NCI-H2196 (cell line): ENCODE data around the gene VGLL4.
"Not testable (repeated sequence)": the region's sequence is repeated elsewhere in the genome, so short reads cannot be mapped to it uniquely, and the experiment has no call there.

Experiments
- DNase-seq: peaks from one replicate; lab custom pipeline; 2025; ENCODE audit not compliant: unreplicated experiment; lab: John Stamatoyannopoulos, UW

VGLL4 gene

DNA sequence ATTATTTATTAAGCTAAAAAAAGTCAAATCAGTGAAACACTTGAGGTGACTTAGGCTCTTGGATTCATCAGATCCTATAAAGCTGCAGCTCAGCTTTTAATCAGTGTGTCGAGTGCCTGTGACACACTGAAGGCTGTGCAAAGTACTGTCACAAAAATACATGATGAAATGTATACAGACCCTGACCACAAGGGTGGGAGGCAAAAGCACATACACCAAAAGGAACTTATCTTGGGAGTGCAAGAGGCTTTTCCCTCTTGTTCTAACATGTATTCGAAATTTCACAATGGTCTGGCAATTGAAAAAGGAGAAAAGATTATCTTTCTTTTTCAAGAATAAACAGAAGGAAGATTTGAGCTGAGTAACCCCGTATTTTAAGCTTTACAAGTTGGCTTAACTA, 35.9 kb downstream of the VGLL4 start:
- no peak for DNase-seq

DNA sequence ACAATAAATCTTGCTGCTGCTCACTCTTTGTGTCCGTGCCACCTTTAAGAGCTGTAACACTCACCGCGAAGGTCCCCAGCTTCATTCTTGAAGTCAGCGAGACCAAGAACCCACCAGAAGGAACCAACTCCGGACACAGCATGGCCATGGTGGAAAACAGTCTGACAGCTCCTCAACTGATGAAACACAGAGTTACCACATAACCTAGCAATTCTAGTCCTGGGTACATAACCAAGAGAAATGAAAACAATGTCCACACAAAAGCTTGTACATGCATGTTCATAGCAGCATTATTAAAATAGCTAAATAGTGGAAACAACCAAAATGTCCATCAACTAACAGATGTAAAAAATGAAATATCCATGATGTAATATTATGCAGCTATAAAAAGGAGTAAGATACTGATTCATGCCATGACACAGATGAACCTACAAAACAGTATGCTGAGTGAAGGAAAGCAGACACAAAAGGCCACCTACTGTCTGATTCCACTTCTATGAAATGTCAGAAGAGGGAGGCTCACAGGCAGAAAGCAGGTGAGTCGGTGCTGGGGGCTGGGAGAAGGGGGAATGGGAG, 36.8 kb downstream of the VGLL4 start:
- DNase-seq: no peak

DNA sequence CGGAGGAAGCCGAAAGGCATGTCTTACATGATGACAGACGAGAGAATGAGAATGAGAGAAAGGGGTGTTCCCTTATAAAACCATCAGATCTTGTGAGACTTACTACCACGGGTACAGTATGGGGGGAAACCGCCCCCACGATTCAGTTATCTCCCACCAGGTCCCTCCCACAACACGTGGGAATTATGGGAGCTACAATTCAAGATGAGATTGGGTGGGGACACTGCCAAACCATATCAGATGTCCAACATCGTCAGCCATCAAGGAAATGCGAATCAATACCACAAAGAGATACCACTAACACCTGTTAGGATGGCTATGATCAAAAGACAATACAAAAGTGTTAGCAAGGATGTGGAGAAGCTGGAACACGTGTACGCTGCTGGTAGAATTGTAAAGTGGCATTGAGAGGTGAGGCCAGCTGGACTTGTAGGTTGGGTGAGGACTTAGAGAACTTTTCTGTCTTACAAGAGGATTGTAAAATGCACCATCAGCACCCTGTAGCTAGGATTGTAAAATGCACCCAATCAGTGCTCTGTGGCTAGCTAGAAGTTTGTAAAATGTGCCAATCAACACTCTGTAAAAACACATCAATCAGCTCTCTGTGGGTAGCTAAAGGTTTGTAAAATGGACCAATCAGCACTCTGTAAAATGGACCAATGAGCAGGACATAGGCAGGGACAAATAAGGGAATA, 37.5 kb downstream of the VGLL4 start:
- DNase-seq: no peak

DNA sequence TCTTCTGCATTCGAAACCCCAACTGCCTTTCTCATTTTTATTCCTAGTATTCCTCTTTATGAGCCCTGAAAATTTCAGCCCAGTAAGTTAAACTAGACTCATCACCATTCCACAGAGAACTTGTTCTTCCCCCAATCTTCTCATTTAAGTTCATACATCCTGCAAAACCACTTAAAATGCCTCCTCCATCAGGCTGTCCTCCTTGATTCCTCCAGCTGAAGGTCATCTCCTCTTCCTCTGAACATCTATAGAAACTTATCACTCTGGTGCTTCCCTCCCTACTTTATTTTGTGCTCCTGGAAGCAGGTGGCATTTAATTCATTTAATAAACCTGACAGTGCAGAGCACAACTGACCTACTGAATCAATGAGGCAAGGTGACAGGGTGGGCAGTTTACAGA, 38.3 kb downstream of the VGLL4 start:
- DNase-seq: no peak

DNA sequence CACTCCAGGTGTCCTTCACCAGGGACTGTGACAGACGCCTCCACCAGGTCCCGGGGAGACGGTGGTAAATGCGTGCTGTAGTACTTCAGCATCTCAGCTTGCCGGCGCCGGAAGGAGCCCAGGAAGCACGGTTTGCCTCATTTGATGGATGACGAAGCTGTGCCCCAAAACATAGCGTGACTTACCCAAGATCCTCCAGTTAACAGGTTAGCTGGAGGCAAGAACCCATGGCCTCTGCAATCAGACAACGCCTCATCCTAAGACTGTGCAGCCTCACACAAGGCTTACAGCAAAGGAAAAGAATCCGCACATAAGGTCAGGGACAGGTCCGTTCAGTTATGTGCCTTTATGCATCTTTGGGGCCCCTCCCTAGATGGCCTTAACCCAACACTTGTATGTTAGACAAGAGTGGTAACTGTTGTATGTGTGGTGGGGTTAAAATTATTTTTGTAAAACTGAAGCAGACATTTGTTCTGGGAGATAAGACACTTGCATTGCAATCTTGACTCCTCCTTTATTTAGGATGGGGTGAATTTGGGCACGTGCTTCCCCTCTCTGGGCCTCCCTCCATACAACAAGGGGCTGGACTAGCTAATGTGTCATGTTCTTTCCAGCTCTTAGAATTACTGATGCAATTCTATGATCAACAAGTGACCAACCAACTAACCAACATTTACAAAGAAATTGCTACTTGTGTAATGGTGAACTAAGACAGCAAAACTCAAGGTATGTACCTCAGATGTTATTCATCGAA, 39.4 kb downstream of the VGLL4 start:
- DNase-seq: no peak

DNA sequence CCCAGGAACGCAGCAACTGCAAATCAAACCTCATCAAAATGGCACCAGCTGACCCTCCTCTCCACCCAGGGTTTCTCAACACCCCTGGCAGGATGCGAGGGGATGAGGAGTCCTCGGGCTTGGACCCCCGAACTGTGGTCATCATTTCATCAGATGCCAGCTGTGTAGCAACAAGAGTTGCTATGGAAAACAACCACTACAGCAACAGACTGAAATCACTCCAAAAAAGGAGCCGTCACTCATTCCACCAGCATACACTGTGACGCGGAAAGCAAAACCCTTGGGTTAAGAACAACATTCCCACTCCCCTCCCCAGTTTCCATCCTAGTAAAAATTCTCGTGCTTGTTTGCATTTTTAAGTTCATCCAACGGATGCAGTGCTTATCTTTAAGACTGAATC, 40.1 kb downstream of the VGLL4 start:
- no peak for DNase-seq

DNA sequence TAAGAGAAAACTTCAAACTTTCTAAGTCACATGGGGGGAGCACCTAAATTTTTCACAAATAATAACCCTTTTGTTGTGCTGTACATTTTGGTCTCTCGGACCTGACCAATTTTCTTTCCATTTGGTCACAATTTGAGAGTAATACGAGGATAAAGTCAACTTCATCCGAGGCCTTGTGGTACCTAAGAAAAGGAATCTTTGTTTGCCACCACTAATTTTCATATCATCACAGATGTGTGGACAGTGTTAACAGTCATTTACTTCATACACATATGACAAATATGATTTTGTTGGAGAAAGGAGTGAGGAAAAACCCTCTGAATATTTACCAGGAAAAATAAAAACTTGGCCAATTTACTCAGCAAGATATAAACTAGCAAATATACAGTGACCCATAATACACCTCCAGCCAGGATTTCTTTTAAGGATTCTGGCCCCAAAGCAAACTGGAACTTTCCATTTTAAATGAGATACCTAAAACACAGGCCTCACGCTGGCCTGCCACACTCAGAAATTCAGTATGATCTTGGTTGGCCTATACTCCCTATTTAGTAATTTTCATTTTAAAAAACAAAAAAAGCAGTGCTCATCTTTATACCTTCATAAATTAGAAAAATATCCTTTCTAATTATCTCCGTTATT, 40.7 kb downstream of the VGLL4 start:
- no peak for DNase-seq

DNA sequence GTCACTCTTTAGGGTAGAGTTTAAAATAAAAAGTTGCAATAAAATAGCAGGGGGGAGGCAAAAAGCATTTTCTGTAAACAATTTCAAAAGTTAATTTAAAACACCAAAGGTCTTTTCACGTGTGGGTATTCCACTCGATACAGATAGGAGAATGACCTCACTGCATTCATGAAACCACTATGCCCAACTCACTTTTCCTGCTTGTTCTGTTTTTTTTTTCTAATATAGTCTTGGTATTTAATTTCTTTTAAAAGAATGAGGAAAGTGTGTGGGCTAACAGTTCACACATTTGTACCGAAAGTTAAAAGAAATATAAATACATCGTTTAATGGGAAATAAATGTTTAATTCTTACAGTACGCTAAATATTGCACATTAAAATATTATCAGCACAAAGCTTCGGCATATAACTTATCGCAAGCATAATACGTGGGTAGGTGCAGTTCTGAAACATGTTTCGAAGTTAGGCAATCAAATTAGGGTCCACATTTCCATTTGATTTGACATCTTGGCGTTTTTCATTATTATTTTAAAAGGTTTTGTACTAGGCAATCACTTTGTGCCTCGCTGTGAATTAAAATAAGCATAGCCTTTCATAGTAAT, 41.4 kb downstream of the VGLL4 start:
- no peak for DNase-seq

DNA sequence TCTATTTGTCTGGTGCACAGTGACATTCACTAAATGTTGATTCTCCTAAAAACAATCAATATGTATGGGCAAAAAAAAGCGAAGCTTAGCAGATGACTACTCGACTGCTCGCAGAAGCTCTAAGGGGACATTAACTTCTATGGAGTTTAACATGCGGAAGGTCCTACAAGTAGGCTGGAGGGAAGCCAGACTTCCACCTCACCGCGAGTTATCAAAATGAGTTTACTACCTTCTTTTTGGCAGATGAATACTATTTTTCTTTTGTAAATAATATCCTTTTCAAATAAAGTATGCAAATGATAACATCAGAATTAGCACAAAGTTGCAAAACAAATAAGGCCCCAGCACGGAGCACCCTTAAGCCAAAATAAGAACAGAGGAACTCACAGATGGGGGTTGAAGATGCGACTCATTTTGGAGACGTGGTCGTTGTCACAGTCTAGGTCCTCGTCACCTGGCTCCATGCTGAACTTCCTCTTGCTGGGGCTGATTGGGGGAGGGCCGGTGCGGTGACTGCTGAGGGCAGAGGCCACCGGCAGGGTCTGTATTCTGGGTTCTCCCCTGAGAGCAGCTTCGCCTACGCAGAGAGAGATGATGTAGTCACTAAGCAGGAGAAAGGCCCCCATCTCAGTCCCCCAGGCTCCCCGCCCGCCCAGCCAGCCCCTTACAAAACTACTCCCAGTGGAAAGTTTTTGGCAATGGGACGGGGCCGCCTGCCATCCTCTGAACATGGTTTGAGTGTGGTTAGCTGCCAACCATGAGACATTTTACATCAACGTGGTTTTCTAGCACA, 42.1 kb downstream of the VGLL4 start:
- no peak for DNase-seq

DNA sequence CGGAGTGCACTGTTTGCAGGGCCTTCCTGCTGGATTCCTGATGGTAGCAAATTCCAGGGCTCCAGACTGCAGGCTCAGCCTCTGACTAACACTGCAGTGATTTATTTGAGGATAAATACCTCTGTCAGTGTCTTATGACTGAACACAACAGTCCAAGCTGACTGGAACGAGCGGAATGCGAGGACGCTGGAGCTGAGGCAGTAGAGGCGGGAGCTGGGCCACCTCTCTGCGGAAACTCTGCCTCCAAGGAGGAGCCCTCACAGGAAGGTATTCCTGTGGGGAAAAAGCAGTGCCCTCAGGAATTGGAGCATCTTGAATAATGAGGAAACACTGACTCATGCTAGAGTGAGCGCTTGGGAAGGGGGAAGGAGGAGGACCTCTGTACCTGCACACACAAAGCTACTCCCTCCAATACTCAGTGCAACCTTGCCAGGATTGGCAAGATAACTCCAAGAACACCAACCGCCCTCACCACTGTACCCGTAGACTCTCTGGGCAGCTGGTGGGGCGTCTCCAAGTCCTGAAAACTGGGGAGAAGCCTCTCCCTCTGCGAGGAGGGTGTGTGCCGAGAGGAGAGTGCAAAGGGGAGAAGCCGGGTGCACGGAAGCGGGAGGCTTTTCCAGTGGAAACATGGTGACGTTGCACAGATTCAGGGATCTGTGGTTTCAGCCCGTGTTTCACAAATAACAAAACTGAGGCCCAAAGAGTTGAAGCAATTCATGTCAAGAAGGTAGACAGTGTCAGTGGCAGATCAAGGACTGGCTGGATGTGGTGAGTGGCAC, 43.0 kb downstream of the VGLL4 start:
- no peak for DNase-seq

DNA sequence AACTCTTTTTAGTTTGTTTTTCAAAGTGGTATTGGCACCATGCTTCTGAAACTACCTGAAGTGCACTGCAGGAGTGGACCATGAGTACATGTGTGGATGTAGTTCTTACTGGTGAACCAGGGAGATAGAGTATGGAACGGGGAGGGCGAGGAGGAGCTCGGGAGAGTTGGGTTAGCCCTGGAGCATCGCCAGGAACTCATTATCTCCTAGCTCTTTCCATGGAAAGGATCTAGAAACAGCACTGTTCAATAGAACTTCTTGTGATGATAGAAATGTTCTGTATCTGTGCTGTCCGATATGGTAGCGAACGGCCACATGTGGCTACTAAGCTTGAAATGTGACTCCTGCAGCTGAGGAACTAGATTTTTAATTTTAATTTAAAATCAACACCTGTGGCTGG, 47.3 kb downstream of the VGLL4 start:
- no peak for DNase-seq

DNA sequence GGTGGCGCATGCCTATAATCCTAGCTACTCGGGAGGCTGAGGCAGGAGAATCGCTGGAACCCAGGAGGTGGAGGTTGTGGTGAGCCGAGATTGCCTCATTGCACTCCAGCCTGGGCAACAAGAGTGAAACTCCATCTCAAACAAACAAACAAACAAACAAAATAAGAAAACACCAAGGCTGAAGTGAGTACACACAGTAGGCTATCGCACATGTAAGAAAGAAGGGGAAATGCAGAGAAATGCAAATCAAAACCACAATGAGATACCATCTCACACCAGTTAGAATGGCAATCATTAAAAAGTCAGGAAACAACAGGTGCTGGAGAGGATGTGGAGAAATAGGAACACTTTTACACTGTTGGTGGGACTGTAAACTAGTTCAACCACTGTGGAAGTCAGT, 48.7 kb downstream of the VGLL4 start:
- not testable (repeated sequence) for DNase-seq

DNA sequence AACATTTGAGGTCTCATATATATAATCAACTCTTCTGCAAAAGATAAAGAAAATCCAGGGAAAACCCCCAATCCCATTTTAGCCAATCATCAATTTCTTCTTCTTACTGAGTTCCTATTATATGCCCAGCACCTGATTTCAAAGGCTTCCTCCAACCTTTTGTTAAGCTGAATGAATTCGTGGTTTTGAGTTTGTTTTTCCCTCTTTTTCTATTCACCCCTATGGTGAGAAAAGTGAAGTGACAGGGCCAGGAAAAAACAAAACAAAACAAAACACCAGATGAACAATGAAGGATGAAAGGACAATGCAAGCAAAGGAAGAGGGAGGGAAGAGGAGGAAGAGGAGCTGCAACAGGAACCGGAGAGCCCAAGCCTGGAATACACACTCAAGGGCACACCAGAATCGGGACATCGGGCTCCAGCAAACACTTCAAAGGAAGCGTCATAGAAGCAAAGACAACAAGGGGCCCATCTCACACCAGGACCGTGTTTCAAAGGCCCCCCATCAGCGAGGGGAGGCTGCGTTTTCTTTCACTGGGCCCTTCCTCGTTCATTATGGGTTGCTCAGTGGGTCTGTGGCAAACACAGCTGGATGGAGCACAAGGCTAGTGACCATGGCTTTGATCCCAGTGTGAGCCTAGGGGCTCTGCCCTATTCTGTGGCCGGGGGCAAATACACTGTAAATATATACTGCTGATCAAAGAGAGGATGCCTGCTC, 50.2 kb downstream of the VGLL4 start:
- DNase-seq: no peak

DNA sequence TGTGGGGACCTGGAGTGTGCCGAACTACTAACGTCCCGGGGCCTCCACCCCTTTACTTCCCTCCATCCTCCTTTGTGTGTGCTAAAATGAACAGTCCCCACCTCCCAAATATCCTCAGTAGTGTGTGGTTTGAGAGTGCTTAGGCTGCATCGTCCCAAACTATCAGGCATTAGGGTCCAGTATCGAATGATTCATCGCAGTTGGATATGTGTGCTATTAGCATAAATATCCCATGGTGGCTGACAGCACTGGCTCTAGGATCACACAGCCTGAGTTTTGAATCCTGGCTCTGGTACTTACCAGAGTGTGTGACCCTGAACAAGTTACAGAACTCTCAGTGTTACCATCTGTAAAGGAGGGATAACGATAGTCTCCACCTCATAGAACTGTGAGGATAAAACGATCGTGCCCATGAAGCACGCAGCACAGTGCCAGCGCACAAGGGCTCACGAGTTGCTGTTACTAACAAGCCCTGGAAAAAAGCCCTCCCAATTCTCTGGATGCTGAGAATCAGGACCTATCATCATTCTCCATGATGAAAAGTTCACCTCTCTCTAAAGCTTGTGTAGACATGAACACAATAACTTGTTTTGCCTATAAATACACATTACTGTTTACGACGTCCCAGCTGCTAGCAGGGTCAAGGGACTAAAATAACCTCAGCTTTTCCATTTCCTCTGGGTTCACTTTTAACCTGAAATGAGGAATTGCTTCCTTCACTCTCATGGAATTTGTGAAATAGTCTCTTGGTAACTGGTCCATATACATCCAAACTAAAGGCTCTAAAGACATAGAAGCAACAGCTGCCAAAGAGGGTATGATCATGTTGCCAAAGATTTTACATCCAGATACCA, 51.0 kb downstream of the VGLL4 start:
- DNase-seq: no peak

DNA sequence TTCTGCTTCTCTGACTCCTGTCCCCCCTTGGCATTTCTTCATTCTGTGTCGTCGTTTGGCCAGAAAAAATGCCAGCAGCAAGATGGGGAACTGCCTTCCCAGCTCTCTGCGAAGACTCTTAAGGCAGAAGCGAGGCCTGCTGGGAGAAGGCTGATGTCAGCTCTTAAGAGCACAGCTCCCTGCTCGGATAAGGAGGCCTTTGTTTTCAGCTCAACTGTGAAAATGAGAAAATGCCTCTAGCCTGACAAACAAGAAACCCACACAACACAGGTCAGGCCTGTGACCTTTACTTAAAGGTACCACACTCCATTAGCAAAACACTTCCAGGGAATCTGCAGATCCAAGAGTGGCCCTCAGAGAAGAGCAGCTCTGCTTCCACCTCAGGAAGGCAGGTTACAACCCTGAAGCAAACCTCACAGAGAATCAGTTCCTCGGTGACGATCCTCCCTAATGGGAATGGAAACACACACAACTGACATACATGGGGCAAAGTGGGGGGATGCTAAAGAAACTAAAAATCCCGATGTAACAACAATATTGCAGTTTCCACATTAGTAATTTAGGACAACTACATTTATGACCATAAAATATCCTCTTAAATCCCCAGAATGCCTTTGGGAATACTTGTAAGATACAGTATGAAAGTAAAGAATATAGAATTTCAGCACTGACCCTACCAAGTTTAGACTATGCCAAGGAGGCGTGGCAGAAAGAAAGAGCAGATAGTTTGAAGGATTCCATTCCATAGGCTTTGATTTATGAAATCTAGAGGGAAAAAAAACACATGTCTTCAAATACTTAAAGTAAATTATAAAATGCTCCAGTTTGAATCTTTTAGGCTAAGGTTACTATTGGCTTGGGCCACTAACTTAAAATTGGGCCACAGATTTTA, 52.1 kb downstream of the VGLL4 start:
- peak; percentile 36 for DNase-seq

DNA sequence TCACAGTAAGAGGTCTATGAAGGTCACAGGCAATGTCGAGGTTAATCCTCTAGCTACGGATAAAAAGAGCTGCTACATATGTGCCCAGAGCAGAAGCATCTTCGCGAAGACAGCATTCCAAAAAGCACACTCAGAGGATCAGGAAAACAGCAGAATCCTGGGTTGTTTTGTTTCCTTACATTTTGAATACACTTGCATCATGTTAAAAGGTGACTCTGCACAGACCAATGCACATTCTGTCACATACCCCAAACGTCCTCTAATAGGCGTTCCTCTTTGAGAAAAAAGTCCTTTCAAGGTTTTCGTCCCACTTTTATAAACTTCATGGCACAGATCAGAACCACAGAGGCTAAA, 52.7 kb downstream of the VGLL4 start:
- DNase-seq: no peak

DNA sequence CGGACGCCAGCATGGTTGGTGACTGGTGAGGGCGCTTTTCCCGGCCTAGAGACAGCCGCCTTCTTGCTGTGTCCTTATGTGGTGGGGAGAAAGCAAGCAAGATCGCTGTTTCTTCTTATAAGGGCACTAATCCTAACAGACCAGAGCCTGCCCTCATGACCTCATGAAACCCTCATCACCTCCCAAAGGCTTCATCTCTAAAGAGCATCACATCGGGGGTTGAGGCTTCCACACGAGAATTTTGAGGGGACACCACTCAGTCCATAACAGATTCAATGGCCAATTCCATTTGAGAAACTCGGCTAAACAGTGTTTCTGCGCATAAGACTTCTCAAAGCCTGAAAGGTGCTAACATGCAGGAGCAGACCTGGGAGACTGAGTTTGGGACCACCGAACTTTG, 54.0 kb downstream of the VGLL4 start:
- no peak for DNase-seq

DNA sequence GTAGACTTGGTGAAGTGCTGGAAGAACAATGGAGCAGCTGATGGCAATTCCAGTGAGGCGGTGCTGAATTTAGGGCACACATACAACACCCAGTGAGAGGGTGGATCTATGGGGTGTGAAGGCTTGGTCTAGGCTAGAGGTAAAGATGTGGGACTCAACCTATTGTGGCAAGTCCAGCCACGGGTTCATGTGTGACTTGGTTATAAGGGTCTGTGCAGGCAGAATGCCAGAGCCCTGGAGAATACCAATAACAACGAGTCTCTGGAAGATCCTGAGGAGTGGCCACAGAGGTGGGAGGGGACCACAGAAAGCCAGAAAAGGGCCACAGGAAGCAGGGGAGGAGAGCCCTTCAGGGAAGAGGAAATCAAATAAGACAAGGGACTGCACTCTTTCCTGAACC, 55.0 kb downstream of the VGLL4 start:
- no peak for DNase-seq
